ENCODE data around the gene CLCF1.

Gene CLCF1
- total RNA-seq: 2.1 to 10.7 (median 5.8) reads per million in 4 experiments

DNA sequence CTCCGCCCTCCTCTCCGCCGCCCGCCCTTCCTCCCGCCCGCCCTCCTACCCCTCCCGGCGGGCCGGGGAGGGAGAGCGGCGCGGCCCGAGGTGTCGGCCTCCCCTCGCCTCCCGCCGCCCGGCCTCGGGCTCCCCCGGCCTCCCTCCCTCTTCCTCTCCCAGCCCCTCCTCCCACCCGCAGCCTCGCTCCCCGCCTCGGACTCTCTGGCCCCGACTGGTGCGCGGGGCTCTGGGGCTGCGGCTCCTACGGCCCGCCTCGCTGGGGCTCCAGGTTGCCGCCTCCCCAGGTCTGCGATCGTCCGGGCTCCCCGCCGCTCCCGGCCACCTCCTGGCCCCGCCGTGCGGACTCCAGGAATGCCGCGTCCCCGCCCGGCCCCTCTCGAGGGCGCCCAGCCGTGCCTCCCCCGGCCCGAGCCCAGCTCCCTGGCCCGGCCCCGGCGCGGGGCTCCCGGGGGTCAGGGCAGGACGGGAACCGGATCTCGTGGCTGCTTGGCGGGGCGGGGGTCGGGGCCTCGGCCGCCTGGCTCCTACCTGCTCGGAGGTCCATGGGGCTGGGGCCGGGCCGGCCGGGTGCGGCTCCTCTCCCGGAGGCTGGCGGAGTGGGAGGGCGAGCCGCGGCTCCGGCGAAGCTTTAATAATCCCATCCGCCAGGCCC, at the start of gene CLCF1:
Gene CLCF1, minus strand, starts transcription at position 606 of the 655 bp plus-strand sequence. Its CDS starts 59 bp downstream, at position 547.
- DNase-seq: no peak

DNA sequence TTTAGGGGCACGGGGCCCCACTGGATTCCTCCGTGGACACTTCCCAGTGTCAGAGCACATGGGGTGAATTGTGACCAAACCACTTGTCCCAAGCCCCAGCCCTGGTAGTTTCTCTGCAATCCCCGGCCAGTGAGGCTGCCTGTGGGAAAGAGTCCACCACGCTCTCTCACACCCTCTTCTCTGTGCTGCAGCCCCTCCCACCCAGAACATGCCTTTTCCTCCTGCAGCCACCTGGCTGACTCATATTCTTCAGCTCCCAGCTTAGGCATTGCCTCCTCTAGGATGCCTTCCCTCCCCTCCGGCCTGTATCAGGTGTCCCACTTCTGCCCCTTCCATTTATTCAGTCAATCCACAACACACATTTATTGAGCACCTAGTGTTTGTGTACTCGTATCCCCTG, 49.5 kb upstream of the CLCF1 start:
- DNase-seq: no peak

DNA sequence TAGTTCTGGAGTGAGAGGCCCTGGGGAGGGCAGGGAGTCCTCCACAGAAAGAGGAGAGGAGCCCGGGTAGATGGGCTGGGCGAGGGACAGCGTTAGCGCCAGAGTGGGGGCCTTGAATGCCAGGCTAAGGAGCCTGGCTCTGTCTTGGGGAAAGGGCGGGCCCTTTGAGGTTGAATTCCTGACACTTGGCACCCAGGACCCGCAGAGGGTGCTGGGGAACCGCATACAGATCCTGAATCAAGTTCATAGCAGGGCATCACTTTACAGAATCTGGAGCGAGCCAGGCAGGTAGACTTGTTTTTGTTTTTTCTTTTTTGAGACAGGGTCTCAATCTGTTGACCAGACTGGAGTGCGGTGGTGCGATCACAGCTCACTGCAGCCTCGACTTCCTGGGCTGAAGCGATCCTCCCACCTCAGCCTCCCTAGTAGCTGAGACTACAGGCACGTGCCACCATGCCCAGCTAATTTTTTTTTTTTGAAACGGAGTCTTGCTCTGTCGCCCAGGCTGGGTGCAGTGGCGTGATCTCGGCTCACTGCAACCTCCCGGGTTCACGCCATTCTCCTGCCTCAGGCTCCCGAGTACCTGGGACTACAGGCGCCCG, 48.1 kb upstream of the CLCF1 start:
- no peak for DNase-seq

DNA sequence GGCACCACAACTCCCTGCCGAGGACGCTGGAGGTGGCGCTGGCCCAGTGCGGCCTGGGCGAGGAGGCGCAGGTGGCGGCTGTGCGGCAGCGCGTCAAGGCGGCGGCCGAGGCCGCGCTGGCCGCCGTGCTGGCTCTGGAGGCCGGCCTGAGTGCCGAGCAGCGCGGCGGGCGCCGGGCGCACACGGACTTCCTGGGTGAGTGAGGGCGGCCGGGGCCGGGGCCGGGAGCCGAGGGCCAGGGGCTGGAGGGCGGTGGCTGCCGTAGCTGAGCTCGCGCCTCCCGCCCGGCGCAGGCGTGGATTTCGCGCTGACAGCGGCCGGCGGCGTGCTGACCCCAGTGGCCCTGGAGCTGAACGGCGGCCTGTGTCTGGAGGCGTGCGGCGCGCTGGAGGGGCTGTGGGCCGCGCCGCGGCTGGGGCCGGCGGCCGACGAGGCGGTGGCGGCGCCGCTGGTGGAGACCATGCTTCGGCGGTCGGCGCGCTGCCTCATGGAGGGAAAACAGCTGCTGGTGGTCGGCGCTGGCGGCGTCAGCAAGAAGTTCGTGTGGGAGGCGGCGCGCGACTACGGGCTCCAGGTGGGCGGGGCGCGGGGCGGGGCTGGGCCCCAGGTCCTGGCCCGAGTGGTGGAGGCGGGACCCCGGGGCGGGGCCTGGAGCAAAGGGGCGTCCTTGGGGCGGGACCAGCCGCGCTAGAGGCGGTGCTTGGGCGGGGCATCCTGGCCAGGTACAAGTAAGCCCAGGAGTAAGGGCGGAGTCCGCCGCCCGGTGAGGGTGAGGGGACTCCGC, 47.4 kb upstream of the CLCF1 start:
- peak; percentile 98 for DNase-seq

DNA sequence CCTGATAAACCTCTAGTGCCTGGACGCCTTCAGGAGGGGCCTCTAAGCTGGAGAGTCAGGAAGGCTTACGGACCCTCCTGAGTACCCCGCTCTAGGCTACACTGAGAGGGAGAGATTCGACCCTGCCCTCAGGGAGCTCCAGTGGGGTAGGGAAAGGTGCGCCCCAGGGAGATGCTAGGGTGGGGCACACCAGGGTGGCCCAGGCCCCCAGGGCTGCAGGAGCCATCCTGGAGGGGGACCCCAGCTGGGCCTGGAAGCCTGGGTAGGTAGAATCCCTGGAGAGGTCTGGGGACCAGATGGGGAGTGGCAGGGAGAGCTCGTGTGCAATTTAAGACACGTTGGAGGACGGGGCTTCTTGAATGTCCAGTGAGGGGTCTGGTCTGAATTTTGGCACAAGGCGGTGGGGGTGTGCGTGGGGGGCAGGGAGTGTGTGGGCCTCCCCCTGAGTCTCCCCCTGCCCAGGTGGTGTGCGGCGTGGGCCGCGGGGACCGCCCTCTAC, 46.8 kb upstream of the CLCF1 start:
- DNase-seq: no peak

DNA sequence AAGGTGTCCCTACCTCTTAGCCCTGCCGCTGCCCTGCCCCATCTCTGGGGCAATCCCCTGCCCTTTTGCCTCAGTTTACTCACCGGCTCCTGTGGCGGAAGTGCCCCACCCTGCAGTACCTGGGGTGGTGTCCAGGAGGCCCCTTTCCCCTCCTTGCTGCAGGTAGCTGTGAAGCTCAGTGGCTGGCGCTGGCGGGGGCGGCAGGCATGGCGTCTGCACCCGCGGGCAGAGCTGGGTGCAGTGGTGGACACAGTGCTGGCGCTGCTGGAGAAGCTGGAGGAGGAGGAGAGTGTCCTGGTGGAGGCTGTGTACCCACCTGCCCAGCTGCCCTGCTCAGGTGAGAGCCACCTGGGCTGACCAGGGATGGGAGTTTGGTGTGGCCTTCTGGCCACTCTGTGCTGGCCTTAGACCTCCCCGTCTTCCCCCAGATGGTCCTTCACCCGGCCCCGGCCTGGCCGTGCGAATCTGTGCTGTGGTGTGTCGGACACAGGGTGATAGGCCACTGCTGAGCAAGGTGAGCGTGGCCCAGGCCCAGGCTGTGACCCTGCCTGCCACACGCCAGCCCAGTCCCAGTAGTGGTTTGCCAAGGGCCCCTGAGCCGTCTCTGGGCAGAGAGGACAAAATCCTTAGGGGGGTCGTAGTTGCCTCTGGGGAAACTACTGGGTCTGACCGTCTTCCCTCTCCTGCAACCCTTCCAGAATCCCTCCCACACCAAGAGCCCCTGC, 46.1 kb upstream of the CLCF1 start:
- DNase-seq: no peak

DNA sequence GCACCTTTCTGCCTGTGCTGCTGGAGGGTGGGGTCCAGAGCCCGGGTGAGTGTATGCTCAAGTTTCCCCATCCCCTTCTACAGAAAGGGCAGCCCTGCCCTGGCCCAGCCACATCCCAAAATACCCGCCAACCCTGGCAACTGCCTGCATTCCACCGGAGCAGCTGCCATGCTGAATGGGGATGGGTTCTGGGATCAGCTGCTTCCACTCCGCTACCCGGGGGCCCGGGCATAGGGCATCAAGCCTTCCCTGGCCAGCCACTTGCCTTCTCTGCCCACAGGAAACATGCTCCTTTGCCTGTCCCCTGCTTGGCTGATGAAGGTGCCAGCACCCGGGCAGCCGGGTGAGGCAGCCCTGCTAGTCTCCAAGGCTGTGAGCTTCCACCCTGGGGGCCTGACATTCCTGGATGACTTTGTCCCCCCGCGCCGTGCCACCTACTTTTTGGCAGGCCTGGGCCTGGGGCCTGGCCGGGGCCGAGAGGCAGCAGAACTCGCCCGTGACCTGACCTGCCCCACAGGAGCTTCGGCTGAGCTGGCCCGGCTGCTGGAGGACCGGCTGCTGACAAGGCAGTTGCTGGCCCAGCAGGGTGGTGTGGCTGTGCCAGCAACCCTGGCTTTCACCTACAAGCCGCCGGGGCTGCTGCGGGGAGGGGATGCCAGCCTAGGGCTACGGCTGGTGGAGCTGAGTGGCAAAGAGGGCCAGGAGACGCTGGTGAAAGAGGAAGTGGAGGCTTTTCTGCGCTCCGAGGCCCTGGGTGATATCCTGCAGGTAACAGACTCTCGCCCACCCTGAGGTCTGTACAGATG, 45.3 kb upstream of the CLCF1 start:
- no peak for DNase-seq

DNA sequence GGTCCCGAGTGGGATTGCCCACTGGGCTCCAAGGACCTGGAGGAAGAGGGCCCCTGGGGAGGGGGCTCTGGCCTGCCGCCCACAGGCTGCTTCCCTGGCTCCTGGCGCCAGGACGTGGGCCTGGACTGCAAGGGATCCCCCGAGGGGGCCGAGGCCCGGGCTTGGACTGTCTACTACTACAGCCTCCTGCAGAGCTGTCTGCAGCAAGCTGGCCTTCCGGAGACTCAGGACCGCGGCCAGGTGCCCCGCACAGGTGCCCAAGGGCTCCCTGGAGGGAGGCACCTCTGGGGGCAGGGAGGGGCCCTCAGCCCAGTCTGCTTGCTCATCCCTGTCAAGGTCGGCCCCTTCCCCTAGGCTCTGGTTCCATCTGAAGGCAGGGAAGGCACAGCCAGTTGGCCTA, 44.0 kb upstream of the CLCF1 start:
- no peak for DNase-seq

DNA sequence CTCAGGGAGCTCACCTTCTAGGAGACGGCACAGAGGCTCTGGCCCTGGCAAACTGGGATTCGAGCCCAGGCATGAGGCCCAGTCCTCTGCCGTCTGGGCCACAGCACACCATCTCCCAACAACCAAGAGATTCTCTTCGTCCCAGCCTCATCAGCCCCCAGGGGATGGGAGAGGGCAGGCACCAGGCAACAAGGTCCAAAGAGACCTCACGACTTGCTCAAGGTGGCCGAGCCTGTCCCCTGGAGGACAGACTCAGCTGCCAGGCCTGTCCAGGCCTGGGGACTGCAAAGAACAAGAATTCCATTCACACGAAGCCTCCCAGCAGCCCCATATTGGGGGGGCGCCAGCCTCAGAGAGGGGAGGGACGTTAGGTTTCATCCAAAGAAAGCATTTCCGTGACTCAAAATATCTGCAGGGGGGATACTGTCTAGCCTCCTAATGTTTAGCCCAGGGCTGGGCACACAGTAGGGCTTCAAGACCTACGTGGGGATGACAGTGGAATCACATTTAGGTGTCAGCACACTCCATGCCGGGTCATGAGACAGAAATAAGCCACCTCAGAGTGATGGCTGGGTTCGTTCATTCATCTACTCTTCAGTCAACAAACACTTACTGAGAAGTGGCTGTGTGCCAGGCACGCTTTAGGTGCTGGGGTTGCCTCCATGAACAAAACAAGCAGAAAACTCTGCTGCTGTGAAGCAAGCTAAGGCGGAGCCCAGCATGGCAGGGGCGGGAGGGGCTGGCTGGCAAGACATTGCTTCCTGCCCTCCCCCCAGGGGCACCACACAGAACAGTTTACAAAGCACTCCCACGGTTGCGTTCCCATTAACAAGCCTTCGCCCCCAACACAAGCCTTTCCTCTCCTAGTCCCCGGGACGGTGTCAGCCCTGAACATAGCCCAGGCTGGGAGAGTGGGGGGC, 43.3 kb upstream of the CLCF1 start:
- DNase-seq: peak; percentile 74

DNA sequence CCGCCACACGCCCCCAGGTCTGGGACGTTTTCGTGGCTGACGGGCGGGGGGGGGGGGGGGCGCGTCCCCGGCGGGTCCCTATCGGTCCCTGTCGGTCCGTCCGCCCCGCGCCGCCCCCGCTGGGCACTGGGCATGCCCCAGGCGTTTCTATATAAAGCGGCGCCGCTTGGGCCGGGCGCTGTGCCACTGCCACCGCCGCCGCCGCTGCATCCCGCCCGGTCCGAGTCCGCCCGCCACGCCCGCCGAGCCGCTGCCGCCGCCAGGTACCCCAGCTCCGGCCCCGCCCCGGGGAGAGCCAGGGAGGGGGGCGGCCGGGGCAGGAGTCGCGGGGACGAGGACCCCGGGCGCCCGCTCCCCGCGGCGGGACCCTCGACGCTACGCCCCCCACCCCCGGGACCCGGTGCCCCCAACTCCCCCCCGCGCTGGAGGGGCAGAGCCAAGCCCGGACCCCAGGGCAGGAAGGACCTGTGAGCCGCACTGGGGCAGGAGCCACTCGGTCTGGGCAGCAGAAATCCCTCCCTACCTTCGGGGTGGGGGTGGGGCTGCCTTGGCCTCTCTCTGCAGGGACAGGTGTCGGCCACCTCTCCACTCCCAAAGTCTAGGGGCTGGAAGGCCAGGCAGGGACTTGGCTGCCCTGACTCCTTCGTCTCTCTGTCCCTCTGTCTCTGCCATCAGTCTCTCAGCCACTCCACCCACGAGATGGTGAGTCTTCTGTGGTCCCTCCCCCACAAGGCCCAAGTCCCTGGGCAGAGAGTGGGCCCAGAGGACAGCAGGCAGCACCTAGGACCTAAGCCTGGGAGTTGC, 42.3 kb upstream of the CLCF1 start, which contains the start of gene CARNS1:
Gene CARNS1, plus strand, starts transcription at position 178 of the 804 bp plus-strand sequence. Its CDS starts 522 bp downstream, at position 700.
- DNase-seq: no peak

DNA sequence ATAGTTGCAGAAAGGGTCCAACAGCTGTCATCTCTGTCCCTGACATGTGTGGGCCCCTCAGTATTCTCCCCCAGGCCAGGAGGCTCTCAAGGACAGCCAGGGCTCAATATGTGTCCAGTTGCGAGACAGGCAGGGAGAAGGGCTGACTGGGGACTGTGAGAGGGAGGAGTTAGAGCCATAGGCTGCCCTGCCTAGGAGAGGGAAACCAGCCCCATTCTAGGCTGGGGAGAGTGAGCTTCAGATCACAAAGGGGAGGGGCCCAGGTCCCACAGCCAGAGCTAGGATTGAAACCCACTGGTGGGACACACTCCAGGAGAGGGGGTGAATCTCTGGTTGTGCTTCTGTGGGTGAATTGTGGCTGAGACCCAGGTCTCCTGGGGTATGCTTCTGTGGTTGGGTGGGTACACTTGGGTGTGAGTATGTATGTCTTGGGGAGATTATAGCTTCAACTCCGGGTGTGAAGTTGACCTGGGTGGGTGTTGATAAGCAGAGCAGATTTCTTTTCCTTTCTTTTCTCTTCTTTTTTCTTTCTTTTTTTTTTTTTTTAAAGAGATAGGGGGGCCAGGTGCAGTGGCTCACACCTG, 40.0 kb upstream of the CLCF1 start:
- DNase-seq: no peak

DNA sequence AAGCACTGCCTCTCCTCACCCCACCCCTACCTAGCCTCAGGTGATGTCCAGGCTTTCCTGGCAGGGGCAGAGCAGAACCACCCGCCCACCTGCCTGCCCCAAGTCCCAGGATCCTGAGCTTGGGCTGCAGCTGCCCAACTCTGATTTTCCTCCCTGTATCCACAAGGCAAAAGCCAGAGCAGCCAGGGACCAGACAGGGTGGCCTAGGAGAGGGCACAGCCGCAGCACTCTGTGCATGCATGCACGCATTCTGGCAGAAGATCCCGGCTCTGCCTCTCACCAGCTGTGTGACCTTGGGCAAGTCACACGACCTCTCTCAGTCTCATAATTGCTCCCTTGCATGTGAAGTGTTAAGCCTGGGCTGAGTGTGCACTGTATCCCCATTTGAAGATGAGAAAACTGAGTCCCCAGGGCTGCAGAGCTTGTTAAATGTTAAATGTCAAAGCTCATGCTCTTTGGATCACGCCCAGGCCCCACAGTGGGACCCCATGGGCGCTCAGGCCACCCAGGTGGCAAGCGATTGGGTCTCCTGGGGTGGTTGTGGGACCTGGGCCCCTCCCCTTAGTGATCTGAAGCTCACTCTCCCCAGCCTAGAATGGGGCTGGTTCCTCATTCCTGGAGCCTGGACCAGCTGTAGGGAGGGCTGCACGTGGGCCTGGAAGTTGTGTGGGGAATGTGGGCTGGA, 39.2 kb upstream of the CLCF1 start:
- no peak for DNase-seq

DNA sequence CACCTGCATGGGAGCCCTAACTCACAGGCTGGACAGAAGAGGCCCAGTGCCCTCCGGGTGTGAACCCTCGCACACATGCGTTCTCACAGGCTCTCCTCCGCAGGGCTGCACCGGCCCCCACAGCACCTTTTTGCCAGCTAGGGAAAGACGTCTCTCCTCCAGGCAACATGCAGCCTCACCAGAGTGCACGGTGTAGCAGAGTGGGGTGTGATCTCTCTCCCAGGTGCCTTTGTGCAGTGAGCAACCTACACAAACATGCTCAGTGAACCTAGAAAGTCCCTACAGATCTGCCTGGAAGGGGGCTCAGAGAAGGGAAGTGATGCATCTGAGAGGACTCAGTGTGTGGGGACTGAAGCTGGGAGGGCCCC, 38.4 kb upstream of the CLCF1 start:
- DNase-seq: no peak

DNA sequence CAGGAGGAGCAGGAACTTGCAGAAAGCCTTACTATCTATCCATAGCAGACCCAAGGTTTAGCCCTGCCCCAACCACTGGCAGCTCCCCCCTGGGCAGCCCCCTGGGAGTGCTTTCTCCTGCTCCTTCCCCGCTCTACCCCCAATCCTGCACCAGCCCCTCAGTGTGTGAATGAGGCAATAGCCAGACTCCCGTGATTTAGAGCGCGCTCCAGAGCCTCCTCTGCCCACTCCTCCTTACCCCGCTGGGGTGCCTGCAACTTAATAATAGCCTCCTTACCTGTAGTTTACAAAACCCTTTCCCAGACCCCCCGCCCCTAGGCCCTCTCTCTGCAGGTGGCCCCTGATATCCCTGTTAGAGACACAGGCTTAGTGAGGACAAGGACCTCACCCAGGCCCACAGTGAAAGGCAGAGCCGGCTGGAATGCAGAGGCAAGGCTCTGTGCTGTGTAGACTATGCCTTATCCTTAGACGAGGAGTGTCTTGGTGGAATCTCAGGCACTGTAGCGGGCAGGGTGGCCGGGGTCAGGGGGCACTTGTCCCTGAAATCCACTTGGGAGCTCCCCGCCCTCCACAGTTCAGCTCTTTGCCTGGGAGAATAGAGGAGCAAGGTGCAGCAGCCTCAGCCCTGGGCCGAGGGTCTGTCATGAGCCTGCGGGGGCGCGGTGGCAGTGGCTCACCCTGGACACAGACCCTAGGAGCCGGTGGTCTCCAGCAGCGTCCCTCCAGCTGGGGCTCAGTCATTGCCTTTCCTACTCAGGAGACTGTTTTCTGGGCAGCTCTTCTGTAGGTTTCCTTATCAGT, 37.8 kb upstream of the CLCF1 start:
- DNase-seq: no peak

DNA sequence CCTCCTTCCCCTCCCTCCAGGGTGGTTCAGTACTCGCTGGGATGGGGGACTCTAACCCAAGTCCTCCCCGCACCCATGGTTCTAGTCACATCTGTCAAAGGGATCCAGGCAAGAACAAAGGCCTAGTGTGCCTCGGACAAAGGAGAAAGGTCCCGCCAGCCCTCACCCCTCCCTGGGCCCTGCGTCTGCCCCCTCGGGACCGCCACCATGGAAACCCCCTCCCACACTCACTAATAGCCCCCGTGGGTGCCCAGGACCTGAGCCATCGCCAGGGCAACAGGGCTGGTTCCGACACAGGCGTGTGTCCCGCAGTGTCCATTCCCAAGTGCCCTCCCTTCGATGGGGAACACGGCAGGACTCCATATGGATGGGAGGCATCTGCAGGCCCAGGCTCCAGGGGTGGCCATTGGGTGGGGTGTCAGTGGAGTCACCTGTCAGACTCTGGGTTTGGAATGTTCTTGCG, 37.0 kb upstream of the CLCF1 start:
- DNase-seq: no peak

DNA sequence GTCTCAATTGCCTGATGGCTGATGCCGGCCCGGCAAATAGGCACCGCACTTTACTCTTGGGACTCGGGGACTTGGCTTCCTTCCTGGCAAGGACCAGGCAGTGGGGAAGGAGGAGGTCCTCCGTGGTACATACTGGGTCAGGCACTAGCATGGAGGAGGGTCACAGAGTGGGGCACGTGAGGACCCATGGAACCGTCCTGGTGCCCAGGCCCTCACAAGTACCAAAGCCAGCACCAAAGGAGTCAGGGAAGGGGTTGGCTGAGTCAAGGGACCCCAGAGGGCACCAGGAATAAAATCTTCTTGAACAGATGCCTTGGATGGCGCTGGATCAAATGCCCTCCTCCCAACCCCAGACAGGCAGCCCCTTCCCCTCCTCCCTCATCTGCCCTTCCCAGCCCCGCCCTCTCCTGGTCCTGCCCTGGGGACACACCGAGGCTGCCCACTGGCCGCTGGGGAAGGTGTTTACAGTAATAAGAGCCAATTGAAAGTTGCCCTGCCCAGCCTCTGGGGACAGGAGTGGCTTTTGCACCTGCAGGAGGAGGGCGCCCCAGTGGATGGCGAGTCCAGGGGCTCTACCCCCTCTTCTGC, 36.5 kb upstream of the CLCF1 start:
- no peak for DNase-seq

DNA sequence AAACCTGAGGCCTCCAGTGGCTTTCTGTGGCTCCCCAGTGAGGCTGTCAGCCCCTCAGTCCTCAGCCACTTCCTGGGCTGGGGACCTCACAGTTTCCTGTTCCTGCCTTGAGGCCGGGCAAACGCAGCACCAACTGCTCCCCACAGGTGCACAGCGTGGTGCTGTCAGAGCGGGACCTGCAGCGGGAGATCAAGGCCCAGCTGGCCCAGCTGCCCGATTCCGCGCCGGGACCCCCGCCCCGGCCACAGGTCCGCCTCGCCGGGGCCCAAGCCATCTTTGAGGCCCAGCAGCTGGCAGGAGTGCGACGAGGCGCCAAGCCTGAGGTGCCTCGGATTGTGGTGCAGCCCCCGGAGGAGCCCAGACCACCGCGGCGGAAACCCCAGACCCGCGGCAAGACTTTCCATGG, 35.9 kb upstream of the CLCF1 start:
- peak; percentile 46 for DNase-seq

Data from effector CD8-positive, alpha-beta T cell (primary cell).